HepG2 (cell line): ENCODE data around the gene SYNGR1. TPM values are rescaled to one million over a fixed set of nuclear protein-coding genes. Genes with fewer than 3 reads are reported as not detected.

ENCODE experiments used
- ATAC-seq: fragments of 200-7000 bp; cut with Tn5 transposase; 3 replicates; pipeline ENCODE4 v1.9.1; 2020; ENCODE audit warnings: mild to moderate bottlenecking, moderate library complexity
- BruUV-seq: library from RNA; stranded (reverse); fragments of 400-500 nt; replicated peaks from 2 replicates; lab custom pipeline; 2021; lab: Mats Ljungman, UMichigan
- CTCF ChIA-PET: fragments of 300-600 bp; formaldehyde crosslinking; extraction: SDS; loops from one replicate; lab custom pipeline; 2021; ENCODE audit warnings: low total read pairs, inconsistent platforms, low intra/inter-chr PET ratio; lab: Yijun Ruan, JAX
- POLR2A ChIA-PET: fragments of 350-600 bp; sonication (Branson Sonifier 250); formaldehyde crosslinking; loops from one replicate; lab custom pipeline; 2020; ENCODE audit warnings: antibody characterized with exemption, inconsistent platforms; lab: Yijun Ruan, JAX
- DNase-seq: peaks from one replicate; pipeline ENCODE4 v3.0.0-alpha.2; 2015; ENCODE audit warnings: low spot score
- FAIRE-seq: peaks from 3 replicates; lab custom pipeline; 2011; peaks lifted over from hg19 to GRCh38; lab: Jason Lieb, UNC
- H2AFZ ChIP-seq: one replicate; pipeline ENCODE4 v1.6.1; 2011; ENCODE audit warnings: low read length, inconsistent platforms
- H3K27ac ChIP-seq: fragments of 300-600 bp; 3 replicates; pipeline ENCODE4 v1.8.0; 2011; ENCODE audit warnings: mixed run types, mild to moderate bottlenecking, mixed read lengths, low read length, inconsistent platforms; ENCODE audit not compliant: insufficient read depth; ENCODE audit errors: extremely low read length
- H3K27me3 ChIP-seq, 2 experiments: fragments of 200-600 bp in 1 of 2; 2 replicates in 1 of 2; 3 replicates in 1 of 2; pipeline versions ENCODE4 v1.6.0 to v1.8.0; 2011; ENCODE audit warnings: low read length in 2 of 2, mild to moderate bottlenecking in 2 of 2, moderate library complexity in 2 of 2, inconsistent platforms in 1 of 2; ENCODE audit not compliant: insufficient read depth in 2 of 2, control insufficient read depth in 1 of 2
- H3K36me3 ChIP-seq, 2 experiments: fragments of 200-600 bp in 1 of 2; replicated peaks in 1 of 2; 2 replicates in 1 of 2; 3 replicates in 1 of 2; pipeline versions ENCODE4 v1.5.1 to v1.8.0; 2011; ENCODE audit warnings: low read length in 2 of 2, inconsistent platforms in 1 of 2; ENCODE audit not compliant: insufficient read depth in 2 of 2, control insufficient read depth in 1 of 2
- H3K4me1 ChIP-seq: 2 replicates; pipeline ENCODE4 v1.5.1; 2012; ENCODE audit warnings: low read length, inconsistent platforms; ENCODE audit not compliant: insufficient read depth
- H3K4me2 ChIP-seq: 2 replicates; pipeline ENCODE4 v1.6.0; 2011; ENCODE audit warnings: low read depth, low read length, inconsistent platforms
- H3K4me3 ChIP-seq, 3 experiments: fragments of 200-600 bp in 1 of 3; sonication (generic), shearing (Covaris generic) in 1 of 3; replicated peaks in 1 of 3; 2 replicates each; pipeline ENCODE4 v1.5.1; 2011 to 2016; ENCODE audit warnings: low read length in 3 of 3, inconsistent platforms in 2 of 3, low read depth in 2 of 3, mild to moderate bottlenecking in 2 of 3, control low read depth in 1 of 3, mixed read lengths in 1 of 3; ENCODE audit not compliant: insufficient read depth in 1 of 3
- H3K79me2 ChIP-seq: one replicate; pipeline ENCODE4 v1.6.1; 2011; ENCODE audit warnings: low read length, inconsistent platforms; ENCODE audit not compliant: insufficient read depth
- H3K9ac ChIP-seq: 2 replicates; pipeline ENCODE4 v1.6.0; 2011; ENCODE audit warnings: mild to moderate bottlenecking, low read depth, low read length, inconsistent platforms; ENCODE audit not compliant: insufficient read depth
- H3K9me3 ChIP-seq: 2 replicates; pipeline ENCODE4 v1.5.1; 2012; ENCODE audit warnings: mild to moderate bottlenecking, low read length
- H4K20me1 ChIP-seq: 2 replicates; pipeline ENCODE4 v1.6.0; 2011; ENCODE audit warnings: inconsistent platforms, mild to moderate bottlenecking, low read length, moderate library complexity; ENCODE audit not compliant: insufficient read depth
- CERS6 ChIP-seq: sonication (generic); formaldehyde crosslinking; IDR thresholded peaks from 2 replicates; pipeline ENCODE4 v1.5.0; 2020; ENCODE audit warnings: missing genetic modification reagents
- EED ChIP-seq: sonication (generic); formaldehyde crosslinking; IDR thresholded peaks from 2 replicates; pipeline ENCODE4 v1.5.0; 2020; ENCODE audit warnings: mild to moderate bottlenecking, missing genetic modification reagents
- HBP1 ChIP-seq: IDR thresholded peaks from 2 replicates; pipeline ENCODE4 v1.6.1; 2016; ENCODE audit warnings: low read depth, control low read depth
- MIER2 ChIP-seq: IDR thresholded peaks from 2 replicates; pipeline ENCODE4 v1.6.1; 2016; ENCODE audit warnings: missing biosample characterization, missing genetic modification reagents
- NCOA5 ChIP-seq: sonication (generic); formaldehyde crosslinking; IDR thresholded peaks from 2 replicates; pipeline ENCODE4 v1.4.0; 2020; ENCODE audit warnings: missing genetic modification reagents
- NFRKB ChIP-seq: fragments of 450-650 bp; IDR thresholded peaks from 2 replicates; pipeline ENCODE4 v1.6.1; 2017
- PLRG1 ChIP-seq: fragments of 450-650 bp; conservative IDR thresholded peaks from 2 replicates; pipeline ENCODE4 v1.6.1; 2016
- ZBTB14 ChIP-seq: sonication (generic); formaldehyde crosslinking; IDR thresholded peaks from 2 replicates; pipeline ENCODE4 v1.4.0; 2020; ENCODE audit warnings: missing genetic modification reagents
- ZIK1 ChIP-seq: sonication (generic); formaldehyde crosslinking; IDR thresholded peaks from 2 replicates; pipeline ENCODE4 v1.5.0; 2020; ENCODE audit warnings: mild to moderate bottlenecking, low read depth, missing genetic modification reagents, borderline replicate concordance
- ZNF124 ChIP-seq: sonication (generic); formaldehyde crosslinking; IDR thresholded peaks from 2 replicates; pipeline ENCODE4 v1.4.0; 2020; ENCODE audit warnings: missing genetic modification reagents
- ZNF253 ChIP-seq: sonication (generic); formaldehyde crosslinking; IDR thresholded peaks from 2 replicates; pipeline ENCODE4 v1.8.0; 2022; ENCODE audit warnings: mild to moderate bottlenecking, missing genetic modification reagents, borderline replicate concordance
- ZNF30 ChIP-seq: sonication (generic); formaldehyde crosslinking; IDR thresholded peaks from 2 replicates; pipeline ENCODE4 v1.5.0; 2020; ENCODE audit warnings: mild to moderate bottlenecking, missing genetic modification reagents
- ZNF430 ChIP-seq: sonication (generic); formaldehyde crosslinking; IDR thresholded peaks from 2 replicates; pipeline ENCODE4 v1.9.0; 2021; ENCODE audit warnings: mild to moderate bottlenecking, missing genetic modification reagents
- ZNF441 ChIP-seq: sonication (generic); formaldehyde crosslinking; IDR thresholded peaks from 2 replicates; pipeline ENCODE4 v1.7.0; 2021; ENCODE audit warnings: missing genetic modification reagents, borderline replicate concordance
- ZNF530 ChIP-seq: sonication (generic); formaldehyde crosslinking; IDR thresholded peaks from 2 replicates; pipeline ENCODE4 v1.5.0; 2020; ENCODE audit warnings: low read depth, mild to moderate bottlenecking, missing genetic modification reagents
- ZNF713 ChIP-seq: sonication (generic); formaldehyde crosslinking; IDR thresholded peaks from 2 replicates; pipeline ENCODE4 v1.4.0; 2020; ENCODE audit warnings: mild to moderate bottlenecking, missing genetic modification reagents
- ZNF720 ChIP-seq: sonication (generic); formaldehyde crosslinking; IDR thresholded peaks from 2 replicates; pipeline ENCODE4 v1.4.0; 2020; ENCODE audit warnings: missing genetic modification reagents
- WGBS: methylation state at CpG from one replicate; pipeline ENCODE4 v1.1.6; 2017; ENCODE audit warnings: low lambda C conversion rate; 5-methylcytosine and 5-hydroxymethylcytosine counted together
- in situ Hi-C: cut with HindIII; loops from 2 replicates; pipeline ENCODE4 v1.10.0; 2017; ENCODE audit warnings: low pct_unique_long_range_greater_than_20kb; ENCODE audit not compliant: extremely low pct_ligation_motif_present
- intact Hi-C: fragments of 100-400 bp; cut with micrococcal nuclease; formaldehyde crosslinking; loops from one replicate; pipeline ENCODE4 v1.10.0; 2022; ENCODE audit not compliant: unreplicated experiment
- polyA plus RNA-seq, 8 experiments: library from polyadenylated mRNA; depleted of rRNA in 3 of 8; stranded (reverse) in 7 of 8; unstranded in 1 of 8; fragments of >200 nt; fragmentation: Illumina TruSeq in 4 of 8; extraction: Trizol in 4 of 8; gene quantifications; 2 replicates each; pipeline versions ENCODE4 v1.2.1 to v1.2.3, GENCODE V29; 2011 to 2016; ENCODE audit warnings: low read depth in 4 of 8, missing spikeins in 1 of 8, mixed read lengths in 1 of 8; ENCODE audit not compliant: insufficient read depth in 1 of 8
- total RNA-seq, 5 experiments: library from RNA; depleted of rRNA; stranded (reverse); fragments of >200 nt; fragmentation: Illumina TruSeq; extraction: Trizol; gene quantifications; 2 replicates each; pipeline ENCODE4 v1.2.3, GENCODE V29; 2016; ENCODE audit warnings: low read depth in 1 of 5

The SYNGR1 gene
- total and polyA plus RNA-seq, 2 of the 13 experiments (the other 11 are each of a cell fraction or from before 2014, with no cell fraction given): 0.27 to 2.7 TPM

GRCh38 chr22:39416319-39416718 lies 66.5 kb downstream of the SYNGR1 start:
- peaks cover 22 to 51% of the 10 kb centered on the region in 2 experiments for H3K36me3 ChIP-seq
- intact Hi-C loops: no loop called here
- H3K79me2 ChIP-seq: no peaks in the 10 kb centered on the region
- H3K4me1 ChIP-seq: no peaks in the 10 kb centered on the region
- no peak overlapping the region for H3K9ac ChIP-seq
- no TSS peak for BruUV-seq
- H3K27ac ChIP-seq: no peak overlapping the region
- H2AFZ ChIP-seq: no peak overlapping the region
- DNase-seq (no peak), FAIRE-seq (no peak), ATAC-seq (no peak)
- ChIA-PET POLR2A (no interaction called here), CTCF (no interaction called here)
- TF ChIP-seq MIER2 (CRISPR knock-in tag) (no peak), ZNF720 (CRISPR knock-in tag) (no peak), ZNF30 (CRISPR knock-in tag) (no peak), ZNF430 (no peak), ZNF530 (CRISPR knock-in tag) (no peak), ZNF253 (no peak), EED (no peak), NCOA5 (CRISPR knock-in tag) (no peak), HBP1 (CRISPR knock-in tag) (no peak), ZNF441 (CRISPR knock-in tag) (no peak), CERS6 (no peak), ZIK1 (CRISPR knock-in tag) (no peak), NFRKB (no peak), ZNF713 (CRISPR knock-in tag) (no peak), ZBTB14 (CRISPR knock-in tag) (no peak), ZNF124 (CRISPR knock-in tag) (no peak), PLRG1 (no peak)
- in situ Hi-C loops: no loop called here
- no peaks in the 10 kb centered on the region for H3K27me3 ChIP-seq
- no peak overlapping the region for H3K4me2 ChIP-seq
- 93% methylated on average over 3 of the region's 7 CpGs for WGBS
- no peaks in the 10 kb centered on the region for H4K20me1 ChIP-seq
- H3K9me3 ChIP-seq: no peaks in the 10 kb centered on the region
- no peak overlapping the region for H3K4me3 ChIP-seq
